Astrocyte (in vitro differentiated cells and primary cell): ENCODE measurements around the gene RANBP17. TPM values are rescaled to one million over a fixed set of nuclear protein-coding genes. Genes with fewer than 3 reads are reported as not detected.
"Not testable (repeated sequence)": the region's sequence is repeated elsewhere in the genome, so short reads cannot be mapped to it uniquely, and the experiment has no call there.

Experiments used
- DNase-seq: peaks from one replicate; pipeline ENCODE4 v3.0.0-alpha.2; 2010; ENCODE audit warnings: low read depth
- FAIRE-seq: peaks from 2 replicates; lab custom pipeline; 2011; peaks lifted over from hg19 to GRCh38; lab: Jason Lieb, UNC
- H2AFZ ChIP-seq: 2 replicates; pipeline ENCODE4 v1.6.0; 2012; ENCODE audit warnings: low read depth, low read length, inconsistent platforms
- H3K27ac ChIP-seq: 2 replicates; pipeline ENCODE4 v1.5.1; 2011; ENCODE audit warnings: low read depth, low read length, inconsistent platforms
- H3K27me3 ChIP-seq: 2 replicates; pipeline ENCODE4 v1.6.0; 2011; ENCODE audit warnings: low read length, inconsistent platforms; ENCODE audit not compliant: insufficient read depth
- H3K36me3 ChIP-seq: 2 replicates; pipeline ENCODE4 v1.5.1; 2011; ENCODE audit warnings: low read length, inconsistent platforms; ENCODE audit not compliant: insufficient read depth
- H3K4me1 ChIP-seq: 2 replicates; pipeline ENCODE4 v1.5.1; 2011; ENCODE audit warnings: low read length, inconsistent platforms; ENCODE audit not compliant: insufficient read depth
- H3K4me2 ChIP-seq: 2 replicates; pipeline ENCODE4 v1.6.0; 2012; ENCODE audit warnings: low read length, inconsistent platforms
- H3K4me3 ChIP-seq: 2 replicates; pipeline ENCODE4 v1.5.1; 2011; ENCODE audit warnings: low read depth, mild to moderate bottlenecking, low read length, inconsistent platforms; ENCODE audit not compliant: insufficient read depth
- H3K79me2 ChIP-seq: 2 replicates; pipeline ENCODE4 v1.6.0; 2012; ENCODE audit warnings: mild to moderate bottlenecking, low read length, inconsistent platforms; ENCODE audit not compliant: insufficient read depth
- H3K9ac ChIP-seq: 2 replicates; pipeline ENCODE4 v1.6.0; 2012; ENCODE audit warnings: mild to moderate bottlenecking, low read length, inconsistent platforms
- H3K9me3 ChIP-seq: 2 replicates; pipeline ENCODE4 v1.5.1; 2012; ENCODE audit warnings: low read depth, mild to moderate bottlenecking, low read length, inconsistent platforms; ENCODE audit not compliant: insufficient read depth
- H4K20me1 ChIP-seq: 2 replicates; pipeline ENCODE4 v1.6.0; 2012; ENCODE audit warnings: low read length, inconsistent platforms; ENCODE audit not compliant: insufficient read depth
- H3K27ac Mint-ChIP-seq: one replicate; pipeline ENCODE4 v1.8.0; 2021; ENCODE audit warnings: mild to moderate bottlenecking, mixed read lengths; ENCODE audit not compliant: unreplicated experiment
- H3K27me3 Mint-ChIP-seq: one replicate; pipeline ENCODE4 v1.8.0; 2021; ENCODE audit warnings: low read depth, mixed read lengths; ENCODE audit not compliant: unreplicated experiment
- H3K36me3 Mint-ChIP-seq: one replicate; pipeline ENCODE4 v1.8.0; 2021; ENCODE audit warnings: low read depth, mixed read lengths; ENCODE audit not compliant: unreplicated experiment
- H3K4me1 Mint-ChIP-seq: one replicate; pipeline ENCODE4 v1.8.0; 2021; ENCODE audit warnings: low read depth, mixed read lengths; ENCODE audit not compliant: unreplicated experiment
- H3K4me3 Mint-ChIP-seq: one replicate; pipeline ENCODE4 v1.8.0; 2021; ENCODE audit warnings: mild to moderate bottlenecking, moderate library complexity, mixed read lengths; ENCODE audit not compliant: unreplicated experiment
- H3K9me3 Mint-ChIP-seq: one replicate; pipeline ENCODE4 v1.8.0; 2021; ENCODE audit warnings: mild to moderate bottlenecking, mixed read lengths; ENCODE audit not compliant: unreplicated experiment
- EZH2 ChIP-seq: IDR thresholded peaks from 2 replicates; pipeline ENCODE4 v1.6.1; 2012; ENCODE audit warnings: mild to moderate bottlenecking, low read length, inconsistent platforms; ENCODE audit not compliant: insufficient read depth
- total RNA-seq: library from RNA; stranded (reverse); gene quantifications from 2 replicates; pipeline ENCODE4 v1.2.1, GENCODE V29; 2021
- TF ChIP-seq, protein P1 (sequence below): IDR thresholded peaks from 2 replicates; pipeline ENCODE4 v1.5.1; 2011; ENCODE audit warnings: low read depth, mild to moderate bottlenecking, inconsistent platforms, low read length, moderate library complexity; ENCODE audit not compliant: insufficient read depth

The RANBP17 gene
- total RNA-seq, 1 donor from 2014 or later, result 16.2 TPM

DNA sequence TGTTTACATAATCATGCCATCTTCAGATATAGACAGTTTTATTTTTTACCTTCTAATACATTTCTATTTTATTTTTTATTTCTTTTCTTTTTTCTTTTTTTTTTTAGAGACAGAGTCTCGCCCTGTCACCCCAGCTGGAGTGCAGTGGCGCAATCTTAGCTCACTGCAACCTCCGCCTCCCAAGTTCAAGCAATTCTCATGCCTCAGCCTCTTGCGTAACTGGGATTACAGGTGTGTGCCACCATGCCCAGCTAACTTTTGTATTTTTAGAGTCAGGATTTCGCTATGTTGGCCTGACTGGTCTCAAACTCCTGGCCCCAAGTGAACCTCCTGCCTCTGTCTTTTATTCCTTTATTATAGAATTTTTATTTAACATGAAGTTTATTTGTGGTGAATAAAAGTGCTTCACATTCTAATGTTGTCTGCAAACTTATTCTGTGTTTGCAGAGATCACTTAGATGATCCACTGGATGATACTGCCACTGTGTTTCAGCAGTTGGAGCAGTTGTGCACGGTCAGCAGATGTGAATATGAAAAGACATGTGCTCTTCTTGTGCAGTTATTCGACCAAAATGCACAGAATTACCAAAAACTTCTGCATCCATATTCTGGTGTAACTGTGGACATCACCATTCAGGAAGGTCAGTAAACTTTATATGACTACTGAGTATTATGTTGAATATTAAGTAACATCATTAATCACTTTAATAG is 62.2 kb downstream of the RANBP17 start:
- no peak overlapping the region for H3K27ac ChIP-seq
- TF ChIP-seq, protein P1, sequence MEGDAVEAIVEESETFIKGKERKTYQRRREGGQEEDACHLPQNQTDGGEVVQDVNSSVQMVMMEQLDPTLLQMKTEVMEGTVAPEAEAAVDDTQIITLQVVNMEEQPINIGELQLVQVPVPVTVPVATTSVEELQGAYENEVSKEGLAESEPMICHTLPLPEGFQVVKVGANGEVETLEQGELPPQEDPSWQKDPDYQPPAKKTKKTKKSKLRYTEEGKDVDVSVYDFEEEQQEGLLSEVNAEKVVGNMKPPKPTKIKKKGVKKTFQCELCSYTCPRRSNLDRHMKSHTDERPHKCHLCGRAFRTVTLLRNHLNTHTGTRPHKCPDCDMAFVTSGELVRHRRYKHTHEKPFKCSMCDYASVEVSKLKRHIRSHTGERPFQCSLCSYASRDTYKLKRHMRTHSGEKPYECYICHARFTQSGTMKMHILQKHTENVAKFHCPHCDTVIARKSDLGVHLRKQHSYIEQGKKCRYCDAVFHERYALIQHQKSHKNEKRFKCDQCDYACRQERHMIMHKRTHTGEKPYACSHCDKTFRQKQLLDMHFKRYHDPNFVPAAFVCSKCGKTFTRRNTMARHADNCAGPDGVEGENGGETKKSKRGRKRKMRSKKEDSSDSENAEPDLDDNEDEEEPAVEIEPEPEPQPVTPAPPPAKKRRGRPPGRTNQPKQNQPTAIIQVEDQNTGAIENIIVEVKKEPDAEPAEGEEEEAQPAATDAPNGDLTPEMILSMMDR, result no peak
- TF ChIP-seq EZH2, result no peak
- FAIRE-seq (no peak), DNase-seq (no peak)
- H3K4me3 ChIP-seq, result no peak overlapping the region
- no peak overlapping the region for H3K4me3 Mint-ChIP-seq
- H3K9ac ChIP-seq, result no peak overlapping the region
- no peak overlapping the region for H2AFZ ChIP-seq
- H4K20me1 ChIP-seq, result no peaks in the 10 kb centered on the region
- peaks cover 7% of the 10 kb centered on the region for H3K4me1 Mint-ChIP-seq
- no peaks in the 10 kb centered on the region for H3K27me3 Mint-ChIP-seq
- H3K4me1 ChIP-seq, result no peaks in the 10 kb centered on the region
- no peaks in the 10 kb centered on the region for H3K27me3 ChIP-seq
- no peaks in the 10 kb centered on the region for H3K36me3 ChIP-seq
- no peaks in the 10 kb centered on the region for H3K9me3 ChIP-seq
- no peak overlapping the region for H3K4me2 ChIP-seq
- H3K27ac Mint-ChIP-seq, result no peak overlapping the region
- H3K9me3 Mint-ChIP-seq, result peaks cover 4% of the 10 kb centered on the region
- peaks cover 6% of the 10 kb centered on the region for H3K36me3 Mint-ChIP-seq
- no peaks in the 10 kb centered on the region for H3K79me2 ChIP-seq

DNA sequence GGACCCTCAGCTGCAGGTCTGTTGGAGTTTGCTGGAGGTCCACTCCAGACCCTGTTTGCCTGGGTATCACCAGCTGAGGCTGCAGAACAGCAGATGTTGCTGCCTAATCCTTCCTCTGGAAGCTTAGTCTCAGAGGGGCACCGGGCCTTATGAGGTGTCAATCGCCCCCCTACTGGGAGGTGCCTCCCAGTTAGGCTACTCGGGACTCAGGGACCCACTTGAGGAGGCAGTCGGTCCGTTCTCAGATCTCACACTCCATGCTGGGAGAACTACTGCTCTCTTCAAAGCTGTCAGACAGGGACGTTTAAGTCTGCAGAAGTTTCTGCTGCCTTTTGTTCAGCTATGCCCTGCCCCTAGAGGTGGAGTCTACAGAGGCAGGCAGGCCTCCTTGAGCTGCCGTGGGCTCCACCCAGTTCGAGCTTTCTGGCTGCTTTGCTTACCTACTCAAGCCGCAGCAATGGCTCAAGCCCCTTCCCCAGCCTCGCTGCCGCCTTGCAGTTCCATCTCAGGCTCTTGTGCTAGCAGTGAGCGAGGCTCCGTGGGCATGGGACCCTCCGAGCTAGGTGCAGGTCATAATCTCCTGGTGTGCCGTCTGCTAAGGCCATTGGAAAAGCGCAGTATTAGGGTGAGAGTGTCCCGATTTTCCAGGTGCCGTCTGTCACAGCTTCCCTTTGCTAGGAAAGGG is 73.9 kb downstream of the RANBP17 start:
- H3K9me3 ChIP-seq, H3K27me3 ChIP-seq, H3K79me2 ChIP-seq, H3K9ac ChIP-seq, H3K4me3 Mint-ChIP-seq, H2AFZ ChIP-seq, H3K9me3 Mint-ChIP-seq, H3K27ac ChIP-seq, H3K4me3 ChIP-seq, H4K20me1 ChIP-seq, H3K36me3 ChIP-seq, H3K4me1 Mint-ChIP-seq, H3K36me3 Mint-ChIP-seq, DNase-seq, H3K27me3 Mint-ChIP-seq, H3K4me1 ChIP-seq, H3K4me2 ChIP-seq, FAIRE-seq, H3K27ac Mint-ChIP-seq: not testable (repeated sequence)

DNA sequence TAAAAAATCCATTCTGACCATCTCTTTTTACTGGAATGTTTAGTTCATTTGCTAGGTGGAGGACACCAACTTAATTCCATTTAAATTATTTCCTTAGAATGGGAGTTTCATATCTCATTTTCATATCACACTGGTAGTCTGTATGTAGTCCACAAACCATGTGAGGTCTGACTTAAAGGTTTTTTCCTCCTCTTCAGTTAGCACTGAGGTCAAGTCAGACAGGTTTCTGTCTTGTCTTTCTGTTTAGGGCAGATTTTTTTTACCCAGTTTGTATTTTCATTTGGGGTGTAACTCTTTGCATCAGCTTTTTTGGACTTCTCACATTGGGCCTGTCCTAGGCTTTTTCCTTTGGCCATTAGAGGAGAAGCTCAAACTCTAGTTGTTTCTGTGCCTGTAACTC is 75.3 kb downstream of the RANBP17 start:
- DNase-seq, result no peak
- Mint-ChIP-seq H3K4me3 (no peak overlapping the region), H3K4me1 (no peaks in the 10 kb centered on the region), H3K9me3 (peaks cover 2% of the 10 kb centered on the region), H3K36me3 (peaks cover 8% of the 10 kb centered on the region), H3K27me3 (no peaks in the 10 kb centered on the region), H3K27ac (no peak overlapping the region)
- Histone ChIP-seq H4K20me1 (no peaks in the 10 kb centered on the region), H3K4me1 (no peaks in the 10 kb centered on the region), H3K4me2 (no peak overlapping the region), H3K4me3 (no peak overlapping the region), H3K79me2 (no peaks in the 10 kb centered on the region), H3K27me3 (no peaks in the 10 kb centered on the region), H3K9ac (no peak overlapping the region), H3K27ac (no peak overlapping the region), H3K36me3 (no peaks in the 10 kb centered on the region), H2AFZ (no peak overlapping the region), H3K9me3 (no peaks in the 10 kb centered on the region)
- no peak for TF ChIP-seq EZH2
- TF ChIP-seq, protein P1, result no peak
- FAIRE-seq, result peak; percentile 26
